ENCODE data around the gene ADSS1. TPM values are rescaled to one million over a fixed set of nuclear protein-coding genes. Genes with fewer than 3 reads are reported as not detected.
A peak's percentile ranks its signal among the peaks of the same experiment; 100 is the strongest.

Gene ADSS1
- total RNA-seq, 1 experiment from 2014 or later = 2.8 TPM

DNA sequence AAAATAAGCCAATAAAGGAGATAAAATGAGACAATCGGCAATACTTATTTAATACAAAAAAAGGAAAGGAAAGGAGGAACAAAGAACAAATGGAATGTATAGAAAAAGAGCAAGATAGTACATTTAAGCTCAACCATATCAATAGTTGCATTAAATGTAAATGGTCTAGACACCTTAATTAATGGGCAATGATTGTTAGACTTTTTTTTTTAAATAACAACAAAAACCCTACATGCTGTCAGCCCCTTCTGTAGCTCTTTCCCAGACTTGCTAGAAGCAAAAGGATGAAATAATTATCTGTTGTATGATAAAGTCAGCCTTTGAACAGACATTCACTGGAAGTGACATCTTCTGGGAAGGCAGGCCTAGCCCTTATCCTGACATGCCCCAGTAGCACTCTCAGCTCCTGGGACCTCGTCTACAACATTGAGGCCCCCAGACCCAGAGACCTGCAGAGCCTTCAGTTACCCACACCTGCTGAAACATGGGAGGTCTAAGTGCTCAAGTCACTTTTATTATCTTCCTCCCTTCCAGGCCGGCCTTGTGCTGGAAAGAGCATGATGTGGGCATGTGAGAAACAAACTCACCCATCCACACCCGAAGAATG, 42.3 kb downstream of the ADSS1 start:
- DNase-seq (ENCODE audit: low read depth) = no peak

DNA sequence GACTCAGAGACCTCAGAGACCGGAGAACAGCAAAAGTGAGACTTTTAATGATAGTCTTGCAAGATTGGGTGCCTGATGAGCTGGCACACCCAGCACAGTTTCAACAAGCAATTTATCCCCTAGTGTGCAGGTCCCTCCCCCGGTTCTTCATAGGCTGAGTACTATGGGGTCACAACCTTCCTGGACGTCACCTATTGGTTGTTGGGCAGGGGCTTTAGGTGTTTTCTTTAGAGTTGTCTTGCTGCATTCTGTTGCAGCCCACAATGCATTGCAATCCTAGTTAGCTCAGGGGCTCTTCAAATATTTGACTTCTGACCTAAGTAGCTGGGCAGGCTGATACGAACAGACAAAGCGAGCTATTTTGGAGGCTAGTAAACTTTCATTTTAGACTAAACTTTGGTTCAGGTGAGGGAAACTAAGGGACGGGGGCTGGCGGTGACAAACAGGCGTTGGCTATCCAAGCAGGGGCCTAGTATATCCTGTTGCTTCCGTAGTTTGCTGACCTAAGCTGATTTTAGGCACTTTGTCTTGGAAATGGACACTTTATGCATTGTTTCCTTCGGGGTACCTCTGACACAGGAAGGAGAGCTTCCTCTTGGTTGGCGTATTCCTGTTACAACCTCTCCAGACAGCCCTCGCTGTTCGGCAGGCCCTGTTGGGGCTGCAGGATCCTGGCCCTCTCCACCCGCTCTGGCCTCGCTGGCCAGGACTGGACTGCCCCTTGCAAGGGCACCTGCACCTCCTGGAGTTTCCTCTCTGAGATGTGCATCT, 43.0 kb downstream of the ADSS1 start:
- DNase-seq (ENCODE audit: low read depth) = no peak

- DNase-seq (ENCODE audit: low read depth) = no peak
These were observed 43.5 kb downstream of the ADSS1 start for GRCh38 chr14:104767634-104767918.

DNA sequence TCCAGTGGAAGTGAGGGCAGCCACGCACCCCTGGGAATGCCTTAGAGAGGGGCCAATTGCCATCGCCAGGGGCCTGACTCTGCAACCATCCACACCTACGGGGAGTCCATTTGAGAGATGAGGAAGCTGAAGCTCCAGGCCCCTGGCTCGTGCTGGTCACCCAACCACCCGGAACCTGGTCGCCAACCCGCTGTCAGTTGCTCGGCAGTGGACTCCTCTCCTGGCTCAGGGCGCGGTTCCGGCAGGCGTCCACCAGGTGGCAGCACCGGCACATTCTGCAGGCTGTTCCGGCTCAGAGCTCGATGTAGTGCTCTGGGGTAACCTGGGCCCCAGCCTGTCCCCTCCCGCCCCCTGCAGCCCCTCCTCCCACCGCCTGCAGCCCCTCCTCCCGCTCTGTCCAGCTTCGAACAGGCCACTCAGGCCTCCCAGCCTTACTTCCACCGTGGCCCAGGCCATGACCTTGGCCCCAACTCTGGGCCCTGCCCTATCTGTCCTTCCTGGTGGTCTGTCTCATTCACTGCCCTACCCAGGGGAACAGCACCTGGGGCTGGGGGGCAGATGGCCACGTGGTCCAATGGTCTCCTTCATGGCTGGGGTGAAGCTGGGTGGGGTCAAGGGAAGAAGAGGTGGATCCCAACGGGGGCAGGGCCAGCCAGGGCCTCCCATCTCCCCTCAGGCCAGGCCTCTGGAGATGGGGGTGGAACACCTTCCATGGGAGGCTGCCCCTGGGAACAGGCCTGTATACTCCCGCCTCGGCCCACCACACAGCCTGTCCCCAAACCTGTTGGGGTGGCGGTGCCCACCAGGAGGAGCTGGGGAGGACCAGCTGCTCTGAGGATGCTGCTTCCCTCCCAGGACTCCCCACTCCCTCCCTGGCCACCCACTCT, 44.7 kb downstream of the ADSS1 start:
- peak; percentile 75 for DNase-seq (ENCODE audit: low read depth)

- DNase-seq (ENCODE audit: low read depth) = no peak
These were observed 45.5 kb downstream of the ADSS1 start for GRCh38 chr14:104769324-104770071.

- DNase-seq (ENCODE audit: low read depth) = no peak
These were observed 46.1 kb downstream of the ADSS1 start for GRCh38 chr14:104770072-104770579.

DNA sequence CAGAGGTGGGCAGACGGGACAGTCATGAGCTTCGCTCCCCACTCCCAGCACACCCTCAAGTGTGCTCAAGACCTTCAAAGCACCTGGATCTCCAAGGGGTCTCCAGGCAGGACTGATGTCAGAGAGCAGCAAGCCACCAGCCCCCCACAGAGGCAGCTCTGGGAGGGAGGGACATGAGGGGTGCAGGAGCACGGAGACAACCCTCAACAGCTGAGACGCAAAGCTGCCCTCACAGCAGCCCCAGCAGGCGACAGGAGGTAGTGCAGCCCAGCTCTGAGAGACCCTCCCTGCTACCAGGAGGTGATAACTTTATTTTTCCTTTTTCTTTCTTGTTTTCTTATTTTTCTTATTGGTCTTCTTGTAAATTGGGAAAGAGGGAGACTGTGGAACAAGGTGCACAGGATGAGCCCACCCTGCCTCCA, 46.8 kb downstream of the ADSS1 start:
- no peak for DNase-seq (ENCODE audit: low read depth)

DNA sequence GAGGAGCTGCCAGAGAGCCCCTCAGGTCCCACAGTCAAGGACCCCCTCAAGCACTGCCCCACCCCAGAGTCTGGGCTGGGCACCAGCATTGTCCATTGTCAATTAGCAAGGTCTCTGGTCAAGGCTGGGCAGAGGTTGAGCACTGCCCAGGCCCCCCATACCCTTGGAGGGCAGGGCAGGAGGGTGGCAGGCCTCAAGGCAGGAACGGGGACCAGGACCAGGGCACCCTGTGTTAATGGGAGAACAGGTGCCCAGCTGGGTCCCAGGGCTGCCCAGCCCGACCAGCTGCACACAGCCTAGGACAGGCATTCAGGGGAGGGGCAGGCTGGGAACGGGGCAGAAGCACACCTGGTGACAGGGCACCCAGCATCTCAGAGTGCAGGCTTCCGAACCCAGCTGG, 47.3 kb downstream of the ADSS1 start:
- DNase-seq (ENCODE audit: low read depth) = no peak

- DNase-seq (ENCODE audit: low read depth) = no peak
These were observed 48.1 kb downstream of the ADSS1 start for GRCh38 chr14:104771918-104772706.

- DNase-seq (ENCODE audit: low read depth) = no peak
These were observed 48.9 kb downstream of the ADSS1 start for GRCh38 chr14:104772707-104773504.

- no peak for DNase-seq (ENCODE audit: low read depth)
These were observed 49.8 kb downstream of the ADSS1 start for GRCh38 chr14:104773505-104774452.

- no peak for DNase-seq (ENCODE audit: low read depth)
These were observed 50.5 kb downstream of the ADSS1 start for GRCh38 chr14:104774453-104775072.

DNA sequence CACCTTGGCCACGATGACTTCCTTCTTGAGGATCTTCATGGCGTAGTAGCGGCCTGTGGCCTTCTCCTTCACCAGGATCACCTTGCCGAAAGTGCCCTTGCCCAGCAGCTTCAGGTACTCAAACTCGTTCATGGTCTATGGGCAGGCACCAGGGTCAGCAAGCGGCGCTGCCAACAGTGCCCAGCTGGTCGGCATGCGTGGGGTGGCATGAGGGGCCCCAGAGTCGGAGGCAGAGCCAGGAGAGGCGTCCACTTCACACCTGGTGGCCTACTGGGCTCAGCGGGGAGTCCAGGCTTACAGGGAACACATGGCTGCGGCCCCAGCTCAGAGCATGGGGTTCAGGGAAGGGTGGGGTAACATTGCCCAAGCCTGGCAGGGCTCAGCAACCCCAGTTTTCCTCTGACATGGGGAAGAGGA, 51.1 kb downstream of the ADSS1 start:
- DNase-seq (ENCODE audit: low read depth) = no peak

DNA sequence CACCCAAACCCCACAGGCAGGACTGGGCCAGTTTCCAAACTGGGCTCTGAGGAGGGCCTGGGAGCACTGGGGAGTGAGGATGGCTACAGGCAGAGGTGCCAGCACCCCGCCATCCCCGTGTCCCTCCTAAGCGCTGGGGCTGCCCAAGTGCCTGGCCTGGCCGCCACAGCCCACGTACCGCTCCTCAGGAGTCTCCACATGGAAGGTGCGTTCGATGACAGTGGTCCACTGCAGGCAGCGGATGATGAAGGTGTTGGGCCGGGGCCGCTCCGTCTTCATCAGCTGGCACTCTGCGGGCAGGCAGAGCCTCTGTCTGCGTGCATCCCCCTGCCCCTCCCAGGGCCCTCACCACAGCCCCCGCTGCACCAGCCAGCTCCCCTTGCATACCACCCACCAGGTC, 52.5 kb downstream of the ADSS1 start:
- no peak for DNase-seq (ENCODE audit: low read depth)

DNA sequence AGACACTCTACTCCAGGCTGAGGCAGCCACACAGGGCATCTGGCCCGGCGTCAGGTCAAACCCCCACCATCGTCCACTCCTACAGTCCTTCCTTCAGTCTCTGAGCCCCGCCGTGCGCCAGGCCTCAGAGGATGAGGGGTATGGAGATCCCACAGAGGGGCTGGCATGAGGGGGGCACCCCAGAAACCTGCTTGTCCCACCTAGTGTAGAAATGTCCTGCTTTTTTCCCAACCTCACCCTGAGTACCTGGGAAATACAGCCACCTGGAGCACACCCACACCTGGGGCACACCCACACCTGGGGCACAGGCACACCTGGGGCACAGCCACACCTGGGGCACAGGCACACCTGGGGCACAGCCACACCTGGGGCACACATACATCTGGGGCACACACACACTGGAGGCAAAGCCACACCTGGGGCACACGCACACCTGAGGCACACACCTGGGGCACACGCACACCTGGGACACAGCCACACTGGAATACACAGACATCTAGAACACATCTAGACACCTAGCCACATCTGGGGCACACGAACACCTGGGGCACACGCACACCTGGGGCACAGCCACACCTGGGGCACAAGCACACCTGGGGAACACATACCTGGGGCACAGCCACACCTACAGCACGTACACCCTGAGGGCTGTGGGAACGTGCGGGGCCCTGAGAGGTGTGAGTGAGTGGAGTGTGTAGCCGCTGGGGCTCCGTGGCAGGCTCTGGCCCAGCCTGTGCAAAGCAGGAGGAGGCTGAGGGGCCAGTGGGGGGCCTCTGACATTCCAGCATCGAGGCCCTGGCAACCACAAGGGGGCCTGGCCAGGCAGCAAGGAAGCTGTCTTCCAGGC, 53.2 kb downstream of the ADSS1 start:
- DNase-seq (ENCODE audit: low read depth) = no peak

DNA sequence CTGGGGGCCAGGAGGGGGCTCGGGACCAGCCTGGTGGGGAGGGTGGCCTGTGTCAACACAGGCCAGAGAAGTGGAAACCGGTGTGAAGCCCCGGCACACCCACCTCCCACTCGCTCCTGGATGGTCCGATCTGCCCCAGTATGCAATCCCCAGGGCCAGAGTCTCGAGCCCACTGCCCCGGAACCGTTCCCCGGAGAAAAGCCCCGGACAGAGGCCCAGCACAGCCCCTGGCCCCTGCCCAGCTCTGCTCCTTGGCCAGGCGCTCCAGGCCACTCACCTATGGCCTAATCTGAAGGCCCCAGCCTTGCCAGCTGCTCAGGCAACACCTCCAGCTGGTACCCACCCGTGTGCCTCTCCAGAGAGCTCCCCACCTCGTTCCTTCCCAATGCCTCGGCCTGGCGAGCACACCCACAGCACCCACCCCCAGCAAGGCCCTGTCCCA, 53.8 kb downstream of the ADSS1 start:
- no peak for DNase-seq (ENCODE audit: low read depth)

DNA sequence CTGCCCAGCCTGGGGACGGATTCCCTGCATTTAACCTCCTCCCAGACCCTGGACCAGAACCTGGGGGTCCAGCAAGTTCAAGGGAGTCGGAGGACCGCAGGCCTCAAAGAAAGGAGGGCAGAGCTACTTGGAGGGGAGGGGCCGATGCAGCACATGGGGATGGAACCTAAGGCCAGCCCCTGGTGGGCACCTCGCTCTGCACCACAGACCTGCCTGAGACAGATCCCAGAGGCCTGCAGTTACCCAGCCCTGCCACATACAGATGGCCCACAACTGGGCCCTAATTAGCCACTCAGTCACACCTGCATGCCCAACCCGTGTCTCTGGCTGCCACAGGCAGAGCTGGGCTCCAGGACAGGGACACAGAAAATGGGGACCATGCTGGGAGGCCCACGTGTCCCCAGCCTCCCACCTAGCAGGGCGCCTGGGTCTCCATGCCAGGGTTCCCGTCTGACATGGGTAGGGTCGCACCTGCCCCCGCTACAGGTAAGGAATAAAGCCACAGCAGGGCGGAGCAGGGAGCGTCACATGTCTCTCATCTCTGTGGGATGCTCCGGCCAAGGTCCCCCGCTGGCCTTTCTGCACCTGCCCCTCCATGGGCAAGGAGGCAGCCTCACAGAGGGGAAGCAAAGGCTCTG, 54.8 kb downstream of the ADSS1 start:
- no peak for DNase-seq (ENCODE audit: low read depth)
